Cardiac fibroblast (primary cell): ENCODE data around the gene MYOC.
A peak's percentile ranks its signal among the peaks of the same experiment; 100 is the strongest.
"Not testable (repeated sequence)": the region's sequence is repeated elsewhere in the genome, so short reads cannot be mapped to it uniquely, and the experiment has no call there.

ENCODE experiments used
- DNase-seq, 2 donors: peaks; one replicate each; pipeline versions ENCODE4 v3.0.0 to v3.0.0-alpha.2; 2010; ENCODE audit warnings: low read depth in 2 of 2
- H3K4me3 ChIP-seq, 2 donors: replicated peaks in 1 of 2; 1 replicate in 1 of 2; 2 replicates in 1 of 2; pipeline ENCODE4 v1.5.1; 2011; ENCODE audit warnings: low read depth in 2 of 2, low read length in 2 of 2, mild to moderate bottlenecking in 2 of 2, moderate library complexity in 1 of 2
- TF ChIP-seq, protein P1 (sequence below): IDR thresholded peaks from one replicate; pipeline ENCODE4 v1.5.1; 2011; ENCODE audit warnings: low read depth, mild to moderate bottlenecking, low read length, inconsistent platforms

MYOC gene

DNA sequence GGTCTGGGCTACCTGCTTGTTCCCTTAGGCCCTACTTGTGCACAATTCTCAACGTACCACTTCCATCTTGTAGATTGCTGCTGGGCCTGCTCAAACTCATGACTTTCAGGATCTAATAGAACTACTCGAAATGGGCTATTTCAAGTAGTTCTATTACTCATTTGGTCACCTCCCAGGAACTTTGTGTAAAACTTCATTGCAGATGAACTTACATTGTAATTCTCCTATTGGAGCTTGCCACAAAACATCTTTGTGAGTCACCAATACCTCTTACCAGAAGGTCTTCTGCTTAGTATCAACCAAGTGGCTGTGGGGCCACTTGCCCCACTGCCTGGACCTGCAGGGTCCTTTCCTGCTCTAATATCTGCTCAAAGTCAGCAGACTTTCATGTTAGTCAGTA is 41.2 kb downstream of the MYOC start:
- TF ChIP-seq, protein P1, sequence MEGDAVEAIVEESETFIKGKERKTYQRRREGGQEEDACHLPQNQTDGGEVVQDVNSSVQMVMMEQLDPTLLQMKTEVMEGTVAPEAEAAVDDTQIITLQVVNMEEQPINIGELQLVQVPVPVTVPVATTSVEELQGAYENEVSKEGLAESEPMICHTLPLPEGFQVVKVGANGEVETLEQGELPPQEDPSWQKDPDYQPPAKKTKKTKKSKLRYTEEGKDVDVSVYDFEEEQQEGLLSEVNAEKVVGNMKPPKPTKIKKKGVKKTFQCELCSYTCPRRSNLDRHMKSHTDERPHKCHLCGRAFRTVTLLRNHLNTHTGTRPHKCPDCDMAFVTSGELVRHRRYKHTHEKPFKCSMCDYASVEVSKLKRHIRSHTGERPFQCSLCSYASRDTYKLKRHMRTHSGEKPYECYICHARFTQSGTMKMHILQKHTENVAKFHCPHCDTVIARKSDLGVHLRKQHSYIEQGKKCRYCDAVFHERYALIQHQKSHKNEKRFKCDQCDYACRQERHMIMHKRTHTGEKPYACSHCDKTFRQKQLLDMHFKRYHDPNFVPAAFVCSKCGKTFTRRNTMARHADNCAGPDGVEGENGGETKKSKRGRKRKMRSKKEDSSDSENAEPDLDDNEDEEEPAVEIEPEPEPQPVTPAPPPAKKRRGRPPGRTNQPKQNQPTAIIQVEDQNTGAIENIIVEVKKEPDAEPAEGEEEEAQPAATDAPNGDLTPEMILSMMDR = no peak
- DNase-seq = peak in 1 of 2 donors; percentile 69
- no peak overlapping the region for H3K4me3 ChIP-seq

DNA sequence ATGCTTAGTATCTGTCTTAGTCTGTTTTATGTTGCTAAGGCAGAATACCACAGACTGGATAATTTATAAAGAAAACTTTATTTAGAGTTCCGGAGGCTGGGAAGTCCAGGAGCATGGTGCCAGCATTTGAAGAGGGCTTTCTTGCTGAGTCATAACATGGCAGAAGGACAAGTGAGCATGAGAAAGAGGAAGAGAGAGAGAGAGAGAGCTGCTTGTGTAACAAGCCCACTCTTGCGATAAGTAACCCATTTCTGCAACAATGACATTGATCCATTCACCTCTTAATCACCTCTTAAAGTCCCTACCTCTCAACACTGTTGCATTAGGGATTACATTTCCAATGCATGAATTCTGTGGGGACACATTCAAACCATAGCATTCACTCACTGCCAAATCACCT is 42.1 kb downstream of the MYOC start:
- DNase-seq = peak; percentile 53 to 76
- H3K4me3 ChIP-seq = no peak overlapping the region

DNA sequence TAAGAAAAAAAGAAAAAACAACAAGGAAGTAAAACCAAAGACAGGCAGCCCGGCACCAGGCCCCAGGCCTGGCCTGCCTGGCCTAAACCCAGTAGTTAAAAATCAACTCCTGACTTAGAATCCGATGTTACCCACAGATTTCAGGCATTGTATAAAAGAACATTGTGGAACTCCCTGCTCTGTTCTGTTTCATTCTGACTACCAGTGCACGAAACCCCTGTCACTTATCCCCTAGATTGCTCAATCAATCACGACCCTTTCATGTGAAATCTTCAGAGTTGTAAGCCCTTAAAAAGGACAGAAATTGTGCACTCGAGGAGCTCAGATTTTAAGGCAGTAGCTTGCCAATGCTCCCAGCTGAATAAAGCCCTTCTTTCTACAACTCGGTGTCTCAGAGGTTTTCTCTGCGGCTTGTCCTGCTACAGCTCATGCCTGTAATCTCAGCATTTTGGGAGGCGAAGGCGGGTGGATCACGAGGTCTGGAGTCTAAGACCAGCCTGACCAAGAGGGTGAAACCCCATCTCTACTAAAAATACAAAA is 46.0 kb downstream of the MYOC start:
- no peak for DNase-seq
- H3K4me3 ChIP-seq = no peak overlapping the region
- TF ChIP-seq, protein P1 = no peak

More for the DNA sequence above, 42.1 kb downstream of the MYOC start:
- TF ChIP-seq, protein P1 = no peak

DNA sequence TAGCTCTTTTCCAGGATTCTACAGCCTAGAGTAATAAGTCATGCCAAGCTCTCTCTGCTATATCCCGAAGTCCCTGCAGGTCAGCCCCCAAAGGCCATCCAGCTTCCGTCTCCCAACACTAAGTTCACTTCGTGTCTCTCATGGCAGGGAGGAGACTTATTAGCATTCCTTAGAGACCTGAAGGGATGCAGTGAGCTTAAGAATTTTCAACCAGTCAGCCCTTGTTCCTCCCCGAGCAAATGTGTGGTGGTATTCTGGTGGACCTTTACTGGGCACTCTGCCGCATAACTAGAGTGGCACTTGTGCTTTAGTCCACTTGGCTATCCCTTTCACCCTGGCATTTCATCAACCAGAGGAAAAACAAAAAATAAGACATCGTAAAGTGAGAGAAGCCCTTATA is 49.4 kb downstream of the MYOC start:
- DNase-seq, H3K4me3 ChIP-seq: not testable (repeated sequence)

DNA sequence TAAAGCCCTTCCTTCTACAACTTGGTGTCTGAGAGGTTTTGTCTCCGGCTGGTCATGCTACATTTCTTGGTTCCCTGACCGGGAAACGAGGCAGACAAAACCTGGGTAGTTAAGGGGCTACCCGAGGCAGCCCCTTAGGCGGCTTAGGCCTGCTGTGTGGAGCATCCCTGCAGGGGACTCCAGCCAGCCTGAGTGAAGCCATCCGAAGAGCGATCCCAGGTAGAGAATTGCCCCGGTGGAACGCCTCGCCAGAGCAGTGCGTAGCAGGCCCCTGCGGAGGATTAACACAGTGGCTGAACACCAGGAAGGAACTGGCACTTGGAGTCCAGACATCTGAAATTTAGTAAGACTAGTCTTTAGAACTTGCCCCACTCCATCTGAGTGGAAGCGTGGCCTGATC is 51.6 kb downstream of the MYOC start:
- no peak overlapping the region for H3K4me3 ChIP-seq
- DNase-seq = no peak
- TF ChIP-seq, protein P1 = no peak

DNA sequence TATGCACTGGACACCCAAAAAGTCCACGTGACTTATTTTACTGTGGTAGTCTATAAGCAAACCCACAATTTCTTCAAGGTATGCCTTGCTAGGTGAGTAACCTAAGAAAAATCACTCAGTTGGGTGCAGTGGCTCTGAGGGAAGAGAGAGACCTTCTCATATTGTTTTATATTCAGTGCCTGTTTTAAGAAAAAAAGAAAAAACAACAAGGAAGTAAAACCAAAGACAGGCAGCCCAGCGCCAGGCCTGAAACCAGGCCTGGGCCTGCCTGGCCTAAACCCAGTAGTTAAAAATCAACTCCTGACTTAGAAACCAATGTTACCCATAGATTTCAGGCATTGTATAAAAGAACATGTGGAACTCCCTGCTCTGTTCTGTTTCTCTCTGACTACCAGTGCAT is 52.2 kb downstream of the MYOC start:
- H3K4me3 ChIP-seq, DNase-seq: not testable (repeated sequence)

DNA sequence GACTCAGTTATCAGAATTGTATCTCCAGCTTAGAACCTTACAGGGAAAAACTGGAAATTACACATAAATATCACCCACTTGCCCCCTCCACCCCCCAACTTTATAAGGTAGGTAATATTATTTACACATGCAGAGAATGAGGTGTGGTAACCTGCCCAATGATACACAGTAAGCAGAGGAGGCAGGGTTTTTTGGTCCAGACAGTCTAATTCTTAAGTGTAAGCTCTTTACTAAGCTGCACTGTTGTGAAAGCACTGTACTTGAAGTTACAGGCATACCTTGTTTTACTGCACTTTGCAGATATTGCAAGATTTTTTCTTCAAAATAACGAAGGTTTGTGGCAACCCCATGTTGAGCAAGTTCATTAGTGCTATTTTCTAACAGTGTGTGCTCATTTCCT is 55.3 kb downstream of the MYOC start:
- DNase-seq = no peak
- no peak overlapping the region for H3K4me3 ChIP-seq
- TF ChIP-seq, protein P1 = no peak

DNA sequence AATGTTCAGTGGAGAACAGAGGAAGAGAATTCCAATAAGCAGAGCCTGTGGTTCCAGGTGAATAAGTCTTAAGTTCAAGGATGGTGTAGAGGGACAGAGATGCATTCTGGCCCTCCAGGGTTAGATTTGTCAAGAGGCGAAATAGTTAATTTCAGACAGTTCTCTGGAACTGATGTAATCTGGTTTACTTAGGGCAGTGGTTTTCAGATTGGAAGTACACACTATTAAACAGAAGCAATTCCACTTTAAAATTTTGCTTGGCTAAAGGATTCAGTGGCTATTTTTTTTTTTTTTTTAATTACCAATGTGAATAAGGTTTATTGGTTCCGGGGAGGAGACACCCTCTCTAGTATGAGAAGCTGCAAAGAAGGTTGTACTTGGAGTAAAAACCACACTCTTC is 55.8 kb downstream of the MYOC start:
- DNase-seq = no peak
- no peak overlapping the region for H3K4me3 ChIP-seq
- TF ChIP-seq, protein P1 = no peak
